ENCODE measurements around the gene AUTS2. TPM values are rescaled to one million over a fixed set of nuclear protein-coding genes. Genes with fewer than 3 reads are reported as not detected.

Gene AUTS2
- polyA plus RNA-seq, 6 donors from 2014 or later, result 8.8 to 28.0 (median 20.9) TPM

DNA sequence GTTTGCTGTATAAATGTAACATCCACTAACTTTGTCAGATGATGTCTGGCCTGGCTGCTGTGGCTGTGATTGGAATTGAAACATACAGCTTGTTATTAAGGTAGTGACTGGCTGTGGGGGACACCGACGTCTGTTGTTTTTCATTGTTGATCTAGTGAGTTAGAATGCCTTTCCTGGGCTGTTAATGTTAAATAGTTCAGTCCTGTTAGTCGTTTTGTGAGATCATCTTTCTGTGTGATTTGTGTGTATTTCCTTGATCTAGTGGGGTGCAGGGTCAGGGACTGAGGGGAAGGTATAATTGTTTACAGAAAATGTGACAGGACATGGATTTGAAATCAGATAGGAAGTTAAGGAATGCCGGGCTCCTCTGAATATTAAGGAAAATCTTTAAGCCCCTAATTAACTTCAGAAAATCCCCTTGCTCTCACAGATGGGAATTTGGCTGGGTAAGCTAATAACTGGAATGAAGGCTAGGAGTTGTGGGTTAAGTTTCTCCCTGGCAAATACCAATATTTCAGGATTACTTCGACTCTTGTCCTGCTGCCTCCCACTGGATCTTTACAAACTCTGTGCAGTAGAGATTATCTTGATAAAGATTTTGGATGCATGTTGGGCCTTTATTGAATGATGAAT is 163.1 kb downstream of the AUTS2 start:
- Mint-ChIP-seq H3K9me3 (no peaks in the 10 kb centered on the region), H3K36me3 (peaks cover 0 to 7% of the 10 kb centered on the region in 2 donors), H3K27ac (peak overlapping the region in 1 of 6 donors; percentile 16), H3K27me3 (no peaks in the 10 kb centered on the region), H3K4me1 (peaks cover 0 to 4% (median 0%) of the 10 kb centered on the region in 3 donors), H3K4me3 (no peak overlapping the region)
- ATAC-seq (ENCODE audit: low read depth in 2 of 2) (no peak), DNase-seq (no peak)

DNA sequence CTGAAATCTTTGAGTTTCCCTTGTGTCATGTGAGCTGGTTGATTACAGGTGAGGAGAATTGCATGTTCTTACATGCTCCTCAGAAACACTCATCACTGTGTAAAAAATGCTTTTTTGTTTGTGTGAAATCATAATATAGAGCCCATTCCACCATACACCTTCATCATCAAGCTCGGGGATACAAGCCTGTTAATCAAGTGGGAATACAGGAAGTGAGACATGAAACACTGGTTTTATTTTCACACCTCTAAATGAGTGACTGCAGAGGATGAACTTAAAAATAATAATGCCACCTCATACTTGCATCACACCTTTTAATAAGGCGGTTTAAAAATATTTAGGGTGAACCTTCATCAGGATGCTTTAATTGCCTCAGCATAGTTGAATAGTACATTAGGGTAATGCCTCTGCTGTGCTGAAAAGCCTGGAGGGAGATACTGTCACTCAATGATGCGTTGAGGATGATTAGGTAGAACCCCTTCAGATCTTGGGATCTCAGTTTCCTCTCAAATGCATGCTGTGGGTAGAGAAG is 164.6 kb downstream of the AUTS2 start:
- Mint-ChIP-seq H3K27ac (peak overlapping the region in 1 of 6 donors; percentile 1), H3K9me3 (no peaks in the 10 kb centered on the region), H3K27me3 (no peaks in the 10 kb centered on the region), H3K4me3 (no peak overlapping the region), H3K36me3 (peaks cover 0 to 7% of the 10 kb centered on the region in 2 donors), H3K4me1 (peaks cover 0 to 4% (median 0%) of the 10 kb centered on the region in 3 donors)
- ATAC-seq (ENCODE audit: low read depth in 2 of 2), result no peak
- no peak for DNase-seq

DNA sequence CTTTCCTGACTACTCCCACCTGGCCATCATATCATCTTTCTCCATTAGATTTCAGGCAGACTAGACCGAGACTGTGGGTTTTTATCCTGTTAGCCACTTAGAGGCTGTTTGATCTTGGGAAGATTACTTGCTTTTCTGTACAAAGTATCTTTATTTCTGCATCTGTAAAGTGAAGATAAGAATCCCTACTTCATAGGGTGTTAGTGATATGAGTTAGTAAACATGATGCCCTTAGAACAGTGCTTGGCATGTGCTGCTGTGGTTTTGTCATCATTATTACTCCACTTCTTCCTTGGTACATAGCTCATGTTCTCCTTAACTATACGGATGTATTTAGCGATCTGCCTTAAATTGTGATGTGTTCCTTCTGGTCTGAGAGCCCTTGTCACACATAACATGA is 165.2 kb downstream of the AUTS2 start:
- Mint-ChIP-seq H3K27ac (peak overlapping the region in 2 of 6 donors; percentile 1 to 69), H3K4me1 (peaks cover 0 to 4% (median 0%) of the 10 kb centered on the region in 3 donors), H3K27me3 (no peaks in the 10 kb centered on the region), H3K4me3 (no peak overlapping the region), H3K9me3 (no peaks in the 10 kb centered on the region), H3K36me3 (peaks cover 0 to 7% of the 10 kb centered on the region in 2 donors)
- ATAC-seq (ENCODE audit: low read depth in 2 of 2), result no peak
- DNase-seq, result no peak

DNA sequence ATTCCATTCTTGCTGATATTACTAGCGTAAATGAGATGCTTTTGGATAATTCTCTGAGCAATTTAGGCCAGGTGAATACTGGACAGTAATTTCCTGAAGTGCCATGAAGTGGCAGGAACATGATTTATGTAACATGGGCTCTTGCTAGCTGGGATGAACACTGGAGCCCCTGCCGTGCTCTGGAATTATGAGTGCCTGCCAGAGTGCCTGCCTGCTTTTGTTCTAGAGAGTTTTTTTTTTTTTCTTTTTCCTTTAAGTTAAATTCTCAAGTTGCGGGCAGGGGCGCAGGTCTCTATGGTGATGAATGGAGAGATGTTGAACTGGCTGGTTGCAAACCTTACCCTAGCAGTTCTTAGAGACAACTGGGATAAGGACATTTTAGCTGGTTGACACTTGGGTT is 165.9 kb downstream of the AUTS2 start:
- H3K36me3 Mint-ChIP-seq, result peaks cover 0 to 7% of the 10 kb centered on the region in 2 donors

DNA sequence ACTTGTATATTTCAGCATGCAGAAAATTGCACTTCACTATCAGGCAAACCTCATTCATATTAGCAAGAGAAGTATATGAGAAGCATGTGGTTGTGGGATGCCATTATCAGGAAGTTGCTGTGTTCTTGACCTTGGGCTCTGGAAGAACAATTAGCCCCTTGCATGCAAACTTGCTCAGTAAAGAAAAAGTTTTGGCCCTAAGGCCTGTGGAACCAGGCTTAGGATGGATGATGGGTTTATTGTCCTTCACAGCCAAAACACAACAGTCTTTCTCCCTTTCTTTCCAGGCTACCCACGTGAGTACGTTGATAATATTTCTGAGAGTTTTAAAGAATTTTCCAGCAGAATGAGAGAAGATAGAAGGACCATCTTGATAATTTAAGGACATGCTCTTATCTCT is 166.4 kb downstream of the AUTS2 start:
- DNase-seq (no peak), ATAC-seq (ENCODE audit: low read depth in 2 of 2) (no peak)
- Mint-ChIP-seq H3K27ac (no peak overlapping the region), H3K9me3 (no peaks in the 10 kb centered on the region), H3K36me3 (peaks cover 0 to 7% of the 10 kb centered on the region in 2 donors), H3K4me3 (no peak overlapping the region), H3K27me3 (no peaks in the 10 kb centered on the region), H3K4me1 (peaks cover 0 to 4% (median 0%) of the 10 kb centered on the region in 3 donors)

More for the DNA sequence above, 165.9 kb downstream of the AUTS2 start:
- H3K27ac Mint-ChIP-seq, result no peak overlapping the region
- no peaks in the 10 kb centered on the region for H3K27me3 Mint-ChIP-seq
- no peak for ATAC-seq (ENCODE audit: low read depth in 2 of 2)
- DNase-seq, result no peak
- H3K4me3 Mint-ChIP-seq, result no peak overlapping the region
- H3K4me1 Mint-ChIP-seq, result peaks cover 0 to 4% (median 0%) of the 10 kb centered on the region in 3 donors
- H3K9me3 Mint-ChIP-seq, result no peaks in the 10 kb centered on the region

DNA sequence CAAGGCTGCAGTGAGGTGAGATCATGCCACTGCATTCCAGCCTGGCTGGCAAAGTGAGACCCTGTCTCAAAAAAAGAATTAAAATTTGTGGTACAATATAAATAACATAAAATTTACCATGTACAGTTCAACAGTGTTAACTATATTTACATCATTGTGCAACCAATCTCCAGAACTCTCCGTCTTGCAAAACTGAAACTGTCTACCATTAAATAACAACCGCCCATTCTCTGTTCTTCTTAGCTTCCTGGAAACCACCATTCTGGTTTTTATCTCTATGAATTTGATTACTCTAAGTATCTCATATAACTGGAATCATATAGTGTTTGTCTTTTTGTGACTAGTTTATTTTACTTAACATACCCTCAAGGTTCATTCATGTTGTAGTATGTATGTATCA is 167.6 kb downstream of the AUTS2 start:
- Mint-ChIP-seq H3K9me3 (no peaks in the 10 kb centered on the region), H3K4me3 (no peak overlapping the region), H3K4me1 (peaks cover 0 to 4% (median 0%) of the 10 kb centered on the region in 3 donors), H3K27ac (no peak overlapping the region), H3K27me3 (no peaks in the 10 kb centered on the region), H3K36me3 (peaks cover 0 to 7% of the 10 kb centered on the region in 2 donors)
- DNase-seq (no peak), ATAC-seq (ENCODE audit: low read depth in 2 of 2) (no peak)

DNA sequence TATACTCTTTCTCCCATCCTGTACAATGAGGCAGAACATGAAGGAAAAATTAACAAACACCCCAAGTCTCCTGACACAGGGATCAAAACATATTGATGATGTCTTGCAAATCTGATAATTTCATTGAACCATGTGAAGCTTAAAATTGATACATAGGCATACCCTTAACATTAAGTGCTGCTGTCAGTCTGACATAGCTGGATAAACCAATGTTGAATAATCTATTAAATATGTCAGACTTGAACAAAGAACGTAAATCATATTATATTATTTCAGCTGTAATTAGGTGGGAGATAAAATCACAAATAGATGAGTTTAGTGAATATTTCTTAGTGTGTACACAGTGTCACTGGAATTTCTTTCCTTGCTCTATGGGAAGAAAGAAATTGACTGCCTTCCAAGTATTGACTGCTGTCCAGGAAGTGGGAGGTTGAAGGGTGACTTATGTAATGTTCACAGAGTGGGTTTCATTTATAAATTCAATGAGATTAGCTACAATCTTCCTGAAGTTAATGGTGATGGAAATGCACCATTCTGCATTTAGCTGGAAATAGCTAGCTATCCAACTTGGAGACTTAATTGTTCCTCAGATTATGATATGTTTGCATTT is 170.8 kb downstream of the AUTS2 start:
- DNase-seq (no peak), ATAC-seq (ENCODE audit: low read depth in 2 of 2) (no peak)
- no peaks in the 10 kb centered on the region for H3K9me3 Mint-ChIP-seq
- H3K4me3 Mint-ChIP-seq, result no peak overlapping the region
- H3K27me3 Mint-ChIP-seq, result no peaks in the 10 kb centered on the region
- no peak overlapping the region for H3K27ac Mint-ChIP-seq
- peaks cover 0 to 7% of the 10 kb centered on the region in 2 donors for H3K36me3 Mint-ChIP-seq
- peaks cover 0 to 4% (median 0%) of the 10 kb centered on the region in 3 donors for H3K4me1 Mint-ChIP-seq

DNA sequence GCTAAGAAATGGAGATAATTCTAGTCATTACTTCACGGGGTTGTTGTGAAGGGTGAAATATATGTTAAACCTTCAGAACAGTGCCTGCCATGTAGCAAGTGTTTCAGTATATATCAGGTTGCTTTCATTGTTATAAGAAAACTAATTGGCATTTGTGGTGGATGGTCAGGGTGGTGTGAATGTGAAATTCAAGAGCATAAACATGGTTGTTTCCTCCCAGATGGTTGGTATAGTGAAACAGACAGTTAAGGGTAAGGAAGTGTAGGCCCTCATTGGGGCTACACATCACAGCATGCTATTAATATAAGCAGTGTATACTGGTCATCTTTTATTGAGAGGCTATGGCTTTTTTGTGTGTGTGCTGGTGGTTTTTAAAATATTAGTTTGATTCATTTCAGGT is 171.6 kb downstream of the AUTS2 start:
- DNase-seq (no peak), ATAC-seq (ENCODE audit: low read depth in 2 of 2) (no peak)
- H3K27me3 Mint-ChIP-seq, result no peaks in the 10 kb centered on the region
- H3K27ac Mint-ChIP-seq, result peak overlapping the region in 1 of 6 donors; percentile 13
- H3K36me3 Mint-ChIP-seq, result peaks cover 0 to 7% of the 10 kb centered on the region in 2 donors
- no peak overlapping the region for H3K4me3 Mint-ChIP-seq
- H3K9me3 Mint-ChIP-seq, result no peaks in the 10 kb centered on the region
- H3K4me1 Mint-ChIP-seq, result peaks cover 0 to 4% (median 0%) of the 10 kb centered on the region in 3 donors

DNA sequence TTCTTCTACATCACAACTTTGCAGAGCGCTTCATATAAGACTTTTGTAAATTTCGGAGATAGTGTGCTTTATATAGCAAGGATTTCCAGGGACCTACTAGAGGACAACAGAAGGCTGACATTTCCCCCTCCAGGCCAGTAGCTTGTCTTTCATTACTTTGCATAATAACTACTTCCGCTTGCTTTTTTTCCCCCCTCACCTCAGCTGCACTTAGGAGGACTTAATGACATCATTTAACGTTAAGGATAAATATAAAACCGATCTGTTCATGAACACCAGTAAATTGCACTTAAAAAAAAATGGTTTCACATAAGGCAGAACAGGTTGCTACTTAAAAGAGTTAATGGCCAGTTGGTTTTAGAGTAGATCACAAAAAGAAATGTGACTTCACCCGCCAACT is 172.3 kb downstream of the AUTS2 start:
- Mint-ChIP-seq H3K36me3 (peaks cover 0 to 7% of the 10 kb centered on the region in 2 donors), H3K4me3 (no peak overlapping the region), H3K9me3 (no peaks in the 10 kb centered on the region)

DNA sequence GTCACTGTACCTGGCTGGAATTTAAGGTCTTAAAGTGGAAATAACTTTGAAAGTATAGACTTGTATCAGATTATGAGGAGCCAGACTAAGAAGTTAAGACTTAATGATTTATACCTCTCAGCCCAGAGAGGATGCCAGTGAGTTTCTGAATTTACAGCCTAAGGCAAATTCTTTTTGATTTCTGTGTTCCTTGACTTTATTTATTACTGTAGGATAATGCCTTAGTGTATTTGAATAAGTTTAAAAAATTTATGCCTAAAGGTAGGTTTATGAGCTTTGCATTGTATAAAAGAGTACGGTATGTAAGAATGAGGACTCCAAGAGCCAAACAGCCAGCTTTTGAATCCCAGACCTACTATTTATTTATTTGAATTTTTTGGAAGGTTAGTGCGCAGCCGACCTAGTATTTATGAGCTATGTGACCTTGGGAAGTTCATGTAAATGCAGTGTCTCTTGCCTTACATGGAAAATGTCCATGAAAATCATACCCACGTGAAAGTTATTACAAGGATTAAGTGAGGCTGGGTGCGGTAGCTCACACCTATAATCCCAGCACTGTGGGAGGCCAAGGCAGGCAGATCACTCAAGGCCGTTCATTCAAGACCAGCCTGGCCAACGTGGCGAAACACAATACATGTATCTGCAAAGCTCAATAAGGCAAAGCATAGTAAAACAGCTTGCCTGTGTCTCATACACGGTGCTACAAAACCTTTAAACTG is 174.6 kb downstream of the AUTS2 start:
- Mint-ChIP-seq H3K36me3 (no peaks in the 10 kb centered on the region), H3K27ac (no peak overlapping the region), H3K9me3 (no peaks in the 10 kb centered on the region), H3K4me1 (no peaks in the 10 kb centered on the region), H3K4me3 (no peak overlapping the region), H3K27me3 (no peaks in the 10 kb centered on the region)
- ATAC-seq (ENCODE audit: low read depth in 2 of 2), result no peak
- DNase-seq, result no peak

More for the DNA sequence above, 172.3 kb downstream of the AUTS2 start:
- Mint-ChIP-seq H3K27ac (no peak overlapping the region), H3K27me3 (no peaks in the 10 kb centered on the region), H3K4me1 (peaks cover 0 to 4% (median 0%) of the 10 kb centered on the region in 3 donors)
- DNase-seq, result no peak
- ATAC-seq (ENCODE audit: low read depth in 2 of 2), result no peak

DNA sequence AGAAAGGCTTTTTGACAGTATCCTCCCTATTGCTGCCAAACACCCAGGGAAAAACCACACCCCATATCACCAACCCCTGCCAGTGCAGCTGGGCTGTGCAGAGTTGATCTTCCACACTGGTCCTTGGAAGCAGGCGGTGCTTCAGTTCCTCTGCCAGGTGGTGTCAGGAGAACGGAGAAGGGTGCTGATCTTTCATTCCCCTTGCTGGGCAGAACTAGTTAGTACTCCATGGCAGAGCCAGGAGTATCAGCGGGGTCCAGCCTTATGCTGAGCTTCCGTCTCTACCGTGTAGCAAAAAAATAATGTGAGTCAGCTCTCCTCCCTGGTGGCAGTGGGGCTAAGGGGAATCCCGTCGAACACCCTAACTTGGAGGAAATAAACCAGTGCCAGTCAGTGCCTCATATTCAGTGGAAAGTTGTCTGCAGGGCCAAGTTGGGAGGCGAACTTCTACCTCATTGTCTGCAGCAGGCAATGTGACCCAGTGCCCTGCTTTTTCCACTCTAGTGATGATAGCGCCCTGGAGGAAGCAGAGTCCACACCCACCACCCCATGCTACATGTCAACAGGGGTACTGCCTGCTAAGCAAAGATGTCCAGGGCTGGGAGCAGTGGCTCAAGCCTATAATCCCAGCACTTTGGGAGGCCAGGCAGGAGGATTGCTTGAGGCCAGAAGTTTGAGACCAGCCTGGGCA is 175.4 kb downstream of the AUTS2 start:
- ATAC-seq (ENCODE audit: low read depth in 2 of 2), result no peak
- H3K4me3 Mint-ChIP-seq, result no peak overlapping the region

DNA sequence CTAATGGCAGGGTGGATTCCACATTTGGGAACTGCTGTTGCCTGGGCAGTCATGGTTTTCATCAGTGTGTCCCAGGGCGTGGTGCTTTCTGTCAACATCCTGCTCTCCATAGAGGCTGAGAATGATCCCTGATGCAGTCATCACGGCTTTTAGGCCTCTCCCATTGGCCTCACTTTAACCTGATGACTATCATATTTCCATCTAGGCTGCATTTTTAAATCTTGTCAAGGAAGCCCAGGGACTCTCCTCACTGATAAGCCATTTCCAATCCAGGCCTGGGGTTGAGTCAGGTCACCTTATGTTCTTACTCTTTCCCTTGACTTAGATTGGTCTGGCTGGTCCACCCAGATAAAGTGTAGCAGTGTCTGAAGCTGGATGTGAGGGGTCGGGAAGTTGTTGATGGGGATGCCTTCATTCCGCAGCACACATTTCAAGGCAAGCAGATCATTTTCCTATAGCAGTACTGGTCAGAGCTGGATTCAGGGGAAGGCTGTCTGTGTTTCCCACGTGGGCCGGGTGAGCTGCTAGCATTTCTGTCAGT is 177.0 kb downstream of the AUTS2 start:
- ATAC-seq (ENCODE audit: low read depth in 2 of 2) (no peak), DNase-seq (no peak)
- Mint-ChIP-seq H3K27ac (peak overlapping the region in 3 of 6 donors; percentile 39 to 85 (median 79)), H3K4me3 (peak overlapping the region in 1 of 8 donors; percentile 63), H3K36me3 (no peaks in the 10 kb centered on the region), H3K9me3 (no peaks in the 10 kb centered on the region), H3K27me3 (no peaks in the 10 kb centered on the region), H3K4me1 (no peaks in the 10 kb centered on the region)

More for the DNA sequence above, 175.4 kb downstream of the AUTS2 start:
- no peak overlapping the region for H3K27ac Mint-ChIP-seq
- DNase-seq, result no peak
- H3K9me3 Mint-ChIP-seq, result no peaks in the 10 kb centered on the region
- no peaks in the 10 kb centered on the region for H3K36me3 Mint-ChIP-seq
- no peaks in the 10 kb centered on the region for H3K27me3 Mint-ChIP-seq
- H3K4me1 Mint-ChIP-seq, result no peaks in the 10 kb centered on the region

DNA sequence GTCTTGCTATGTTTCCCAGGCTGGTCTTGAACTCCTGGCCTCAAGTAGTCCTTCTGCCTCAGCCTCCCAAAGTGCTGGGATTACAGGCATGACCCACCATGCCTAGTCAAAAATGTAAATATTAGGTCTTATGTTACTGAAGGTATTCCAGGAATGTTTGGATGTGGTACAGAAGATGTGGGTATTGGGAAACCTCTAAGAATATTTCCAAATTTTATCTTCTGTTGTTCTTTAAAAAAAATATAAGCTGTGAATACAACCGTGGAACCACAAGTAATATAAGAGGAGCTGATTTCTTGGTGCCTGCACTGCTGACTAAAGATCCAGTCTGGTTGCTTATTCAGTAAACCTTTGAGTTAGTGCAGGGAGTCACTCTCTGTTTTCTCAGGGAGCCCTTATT is 178.3 kb downstream of the AUTS2 start:
- no peak overlapping the region for H3K4me3 Mint-ChIP-seq
- DNase-seq (no peak), ATAC-seq (ENCODE audit: low read depth in 2 of 2) (no peak)
- H3K27me3 Mint-ChIP-seq, result no peaks in the 10 kb centered on the region
- no peaks in the 10 kb centered on the region for H3K9me3 Mint-ChIP-seq
- peak overlapping the region in 1 of 6 donors; percentile 23 for H3K27ac Mint-ChIP-seq
- H3K4me1 Mint-ChIP-seq, result no peaks in the 10 kb centered on the region
- no peaks in the 10 kb centered on the region for H3K36me3 Mint-ChIP-seq

All from naive B cell (primary cell).